WTC11 (cell line): ENCODE measurements around the gene ESRRA. TPM values are rescaled to one million over a fixed set of nuclear protein-coding genes. Genes with fewer than 3 reads are reported as not detected.
A peak's percentile ranks its signal among the peaks of the same experiment; 100 is the strongest.

Source experiments
- ATAC-seq: fragments of 200-7000 bp; cut with Tn5 transposase; 2 replicates; pipeline ENCODE4 v1.10.0; 2021; ENCODE audit warnings: mild to moderate bottlenecking, moderate library complexity
- CTCF ChIA-PET: fragments of 300-600 bp; sonication (Branson Sonifier 250); formaldehyde crosslinking; loops from one replicate; lab custom pipeline; 2021; ENCODE audit warnings: antibody characterized with exemption; lab: Charles Lee
- POLR2A ChIA-PET: fragments of 350-600 bp; sonication (Branson Sonifier 250); formaldehyde crosslinking; loops from one replicate; lab custom pipeline; 2021; ENCODE audit warnings: antibody characterized with exemption; lab: Charles Lee
- DNase-seq: peaks from one replicate; pipeline ENCODE4 v3.0.0; 2021; ENCODE audit warnings: low spot score
- H3K27ac Mint-ChIP-seq: 2 replicates; pipeline ENCODE4 v1.8.0; 2021; ENCODE audit warnings: mixed read lengths
- H3K27me3 Mint-ChIP-seq: 2 replicates; pipeline ENCODE4 v1.8.0; 2021; ENCODE audit warnings: low read depth, mild to moderate bottlenecking, moderate library complexity, mixed read lengths
- H3K36me3 Mint-ChIP-seq: 2 replicates; pipeline ENCODE4 v1.8.0; 2021; ENCODE audit warnings: mixed read lengths
- H3K4me1 Mint-ChIP-seq: 2 replicates; pipeline ENCODE4 v1.8.0; 2022; ENCODE audit warnings: mixed read lengths
- H3K4me3 Mint-ChIP-seq: 2 replicates; pipeline ENCODE4 v1.8.0; 2021; ENCODE audit warnings: mild to moderate bottlenecking, moderate library complexity, mixed read lengths
- H3K9me3 Mint-ChIP-seq: 2 replicates; pipeline ENCODE4 v1.8.0; 2021; ENCODE audit warnings: mixed read lengths
- NR2C2 ChIP-seq: sonication (generic); formaldehyde crosslinking; IDR thresholded peaks from 2 replicates; pipeline ENCODE4 v1.8.0; 2022; ENCODE audit warnings: mild to moderate bottlenecking, missing genetic modification reagents
- SP1 ChIP-seq: sonication (generic); formaldehyde crosslinking; conservative IDR thresholded peaks from 2 replicates; pipeline ENCODE4 v1.8.1; 2022; ENCODE audit warnings: missing genetic modification reagents
- ZNF232 ChIP-seq: sonication (generic); formaldehyde crosslinking; IDR thresholded peaks from 2 replicates; pipeline ENCODE4 v1.8.0; 2022; ENCODE audit warnings: mild to moderate bottlenecking, missing genetic modification reagents
- total RNA-seq: library from RNA; stranded (reverse); gene quantifications from 3 replicates; pipeline ENCODE4 v1.2.3, GENCODE V29; 2021
- TF ChIP-seq, protein P1 (sequence below): sonication (generic); formaldehyde crosslinking; IDR thresholded peaks from 2 replicates; pipeline ENCODE4 v1.8.1; 2023; ENCODE audit warnings: mild to moderate bottlenecking, missing genetic modification reagents
- TF ChIP-seq, protein P2 (sequence below): sonication (generic); formaldehyde crosslinking; IDR thresholded peaks from 2 replicates; pipeline ENCODE4 v1.8.1; 2023; ENCODE audit warnings: mild to moderate bottlenecking, moderate library complexity, missing genetic modification reagents
- TF ChIP-seq, protein P3 (sequence below): fragments of 250-450 bp; sonication (Bioruptor Pico); IDR thresholded peaks from 2 replicates; pipeline ENCODE4 v1.9.0; 2021; ENCODE audit warnings: mild to moderate bottlenecking
- TF ChIP-seq, protein P4 (sequence below): sonication (generic); formaldehyde crosslinking; IDR thresholded peaks from 2 replicates; pipeline ENCODE4 v1.8.0; 2023; ENCODE audit warnings: missing genetic modification reagents, mild to moderate bottlenecking, borderline replicate concordance

Gene ESRRA
- total RNA-seq, 1 experiment from 2014 or later, result 81.9 TPM

DNA sequence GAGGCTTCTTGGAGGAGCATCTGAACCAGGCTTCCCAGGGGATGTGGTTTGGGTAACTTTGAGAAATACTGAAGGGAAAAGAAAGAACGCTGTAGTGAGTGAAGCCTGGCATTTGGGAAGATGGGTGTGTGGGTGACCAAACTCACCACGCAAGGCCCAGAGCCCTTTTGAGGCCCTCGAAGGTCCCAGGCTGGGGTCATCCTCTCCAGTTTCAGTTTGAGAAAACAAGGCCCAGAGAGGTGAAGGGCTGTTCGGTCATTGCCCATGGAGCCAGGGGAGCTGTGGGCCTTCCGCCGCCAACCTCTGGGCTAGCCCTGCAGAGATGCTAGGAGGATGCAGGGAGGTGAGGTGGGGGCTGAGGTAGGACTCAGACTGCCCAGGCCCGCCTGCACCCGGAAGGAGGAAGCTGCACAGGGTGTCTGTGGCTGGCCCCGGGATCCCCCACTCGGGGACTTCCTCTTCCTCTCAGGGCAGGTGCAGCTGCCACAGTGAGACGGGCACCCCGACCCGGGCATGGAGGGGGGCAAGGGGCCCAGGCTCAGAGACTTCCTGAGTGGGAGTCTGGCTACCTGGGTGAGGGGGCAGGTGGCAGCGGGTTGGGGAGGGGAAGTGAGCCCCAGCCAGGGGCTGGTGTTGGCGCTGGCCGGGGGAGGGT is 34.6 kb downstream of the ESRRA start, which contains the start of gene CCDC88B:
Gene CCDC88B, plus strand, starts transcription at position 451 of the 655 bp plus-strand sequence. Its CDS starts 63 bp downstream, at position 514.
- Mint-ChIP-seq H3K27me3 (peaks cover 30% of the 10 kb centered on the region), H3K9me3 (no peaks in the 10 kb centered on the region), H3K4me3 (peak within 1 kb of the TSS; percentile 69), H3K36me3 (no peaks in the 10 kb centered on the region), H3K27ac (no peak within 1 kb of the TSS; the same call in 1 of the 2 replicates)
- ATAC-seq (no peak), DNase-seq (no peak)
- ChIA-PET POLR2A (no interaction called here), CTCF (interaction anchor here (0.9 to 13.9 kb wide), 15 partner anchors 8 to 316 kb away, joined by 3 to 437 read pairs (median 14); partner anchors contain the start of genes CATSPERZ, PLCB3, PRDX5 and TRMT112)
- TF ChIP-seq ZNF232 (CRISPR knock-in tag) (no peak), NR2C2 (CRISPR knock-in tag) (no peak)
- TF ChIP-seq, protein P1, sequence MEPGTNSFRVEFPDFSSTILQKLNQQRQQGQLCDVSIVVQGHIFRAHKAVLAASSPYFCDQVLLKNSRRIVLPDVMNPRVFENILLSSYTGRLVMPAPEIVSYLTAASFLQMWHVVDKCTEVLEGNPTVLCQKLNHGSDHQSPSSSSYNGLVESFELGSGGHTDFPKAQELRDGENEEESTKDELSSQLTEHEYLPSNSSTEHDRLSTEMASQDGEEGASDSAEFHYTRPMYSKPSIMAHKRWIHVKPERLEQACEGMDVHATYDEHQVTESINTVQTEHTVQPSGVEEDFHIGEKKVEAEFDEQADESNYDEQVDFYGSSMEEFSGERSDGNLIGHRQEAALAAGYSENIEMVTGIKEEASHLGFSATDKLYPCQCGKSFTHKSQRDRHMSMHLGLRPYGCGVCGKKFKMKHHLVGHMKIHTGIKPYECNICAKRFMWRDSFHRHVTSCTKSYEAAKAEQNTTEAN (CRISPR knock-in tag), result no peak
- TF ChIP-seq, protein P2, sequence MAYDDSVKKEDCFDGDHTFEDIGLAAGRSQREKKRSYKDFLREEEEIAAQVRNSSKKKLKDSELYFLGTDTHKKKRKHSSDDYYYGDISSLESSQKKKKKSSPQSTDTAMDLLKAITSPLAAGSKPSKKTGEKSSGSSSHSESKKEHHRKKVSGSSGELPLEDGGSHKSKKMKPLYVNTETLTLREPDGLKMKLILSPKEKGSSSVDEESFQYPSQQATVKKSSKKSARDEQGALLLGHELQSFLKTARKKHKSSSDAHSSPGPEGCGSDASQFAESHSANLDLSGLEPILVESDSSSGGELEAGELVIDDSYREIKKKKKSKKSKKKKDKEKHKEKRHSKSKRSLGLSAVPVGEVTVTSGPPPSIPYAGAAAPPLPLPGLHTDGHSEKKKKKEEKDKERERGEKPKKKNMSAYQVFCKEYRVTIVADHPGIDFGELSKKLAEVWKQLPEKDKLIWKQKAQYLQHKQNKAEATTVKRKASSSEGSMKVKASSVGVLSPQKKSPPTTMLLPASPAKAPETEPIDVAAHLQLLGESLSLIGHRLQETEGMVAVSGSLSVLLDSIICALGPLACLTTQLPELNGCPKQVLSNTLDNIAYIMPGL (CRISPR knock-in tag), result no peak
- TF ChIP-seq, all 79 proteins: peak for 0
- peaks cover 20% of the 10 kb centered on the region for H3K4me1 Mint-ChIP-seq

DNA sequence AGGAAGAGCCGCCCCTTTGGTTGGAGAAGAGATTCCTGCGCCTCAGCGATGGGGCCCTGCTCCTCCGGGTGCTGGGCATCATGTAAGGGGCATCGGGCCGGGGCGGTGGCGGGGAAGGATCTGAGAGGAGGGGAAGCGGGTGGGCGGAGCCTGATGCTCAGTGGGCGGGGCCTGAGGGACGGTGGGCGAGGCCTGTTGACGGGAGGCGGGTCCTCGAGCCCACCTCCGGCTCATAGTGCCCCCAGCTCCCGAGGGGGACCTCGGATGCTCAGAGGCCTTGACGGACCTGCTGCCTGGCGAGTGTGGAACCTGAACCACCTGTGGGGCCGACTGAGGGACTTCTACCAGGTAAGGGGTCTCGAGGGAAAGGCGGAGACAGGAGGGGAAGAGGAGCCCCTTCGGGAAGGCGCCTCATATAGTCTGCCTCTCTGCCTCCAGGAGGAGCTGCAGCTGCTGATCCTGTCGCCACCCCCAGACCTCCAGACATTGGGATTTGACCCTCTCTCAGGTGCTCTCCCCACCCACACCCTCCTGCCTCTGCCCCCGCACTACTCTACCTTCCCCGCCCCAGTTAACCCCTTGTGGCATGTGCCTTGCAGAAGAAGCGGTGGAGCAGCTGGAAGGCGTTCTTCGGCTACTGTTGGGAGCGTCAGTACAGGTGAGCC is 35.5 kb downstream of the ESRRA start:
- peak; percentile 94 for DNase-seq
- POLR2A ChIA-PET, result interaction anchor here (0.9 to 2.2 kb wide), 7 partner anchors 12 to 438 kb away, joined by 3 to 11 read pairs (median 5); partner anchors contain the start of genes PRDX5, SF1 and TRMT112
- H3K36me3 Mint-ChIP-seq, result no peaks in the 10 kb centered on the region
- CTCF ChIA-PET, result interaction anchor here (0.7 to 13.9 kb wide), 35 partner anchors 9 to 462 kb away, joined by 3 to 437 read pairs (median 7); partner anchors contain the start of genes CATSPERZ, MAP4K2, PLCB3 and PRDX5
- H3K9me3 Mint-ChIP-seq, result no peaks in the 10 kb centered on the region
- no peak overlapping the region; the same call in none of the 2 replicates for H3K27ac Mint-ChIP-seq
- peak overlapping the region; percentile 69 for H3K4me3 Mint-ChIP-seq
- ATAC-seq, result peak; percentile 68
- TF ChIP-seq ZNF232 (CRISPR knock-in tag) (0 out of 2 replicates have a peak, but pooled peaks have one; percentile 43), SP1 (CRISPR knock-in tag) (0 out of 2 replicates have a peak, but pooled peaks have one; percentile 30)
- TF ChIP-seq, protein P3, sequence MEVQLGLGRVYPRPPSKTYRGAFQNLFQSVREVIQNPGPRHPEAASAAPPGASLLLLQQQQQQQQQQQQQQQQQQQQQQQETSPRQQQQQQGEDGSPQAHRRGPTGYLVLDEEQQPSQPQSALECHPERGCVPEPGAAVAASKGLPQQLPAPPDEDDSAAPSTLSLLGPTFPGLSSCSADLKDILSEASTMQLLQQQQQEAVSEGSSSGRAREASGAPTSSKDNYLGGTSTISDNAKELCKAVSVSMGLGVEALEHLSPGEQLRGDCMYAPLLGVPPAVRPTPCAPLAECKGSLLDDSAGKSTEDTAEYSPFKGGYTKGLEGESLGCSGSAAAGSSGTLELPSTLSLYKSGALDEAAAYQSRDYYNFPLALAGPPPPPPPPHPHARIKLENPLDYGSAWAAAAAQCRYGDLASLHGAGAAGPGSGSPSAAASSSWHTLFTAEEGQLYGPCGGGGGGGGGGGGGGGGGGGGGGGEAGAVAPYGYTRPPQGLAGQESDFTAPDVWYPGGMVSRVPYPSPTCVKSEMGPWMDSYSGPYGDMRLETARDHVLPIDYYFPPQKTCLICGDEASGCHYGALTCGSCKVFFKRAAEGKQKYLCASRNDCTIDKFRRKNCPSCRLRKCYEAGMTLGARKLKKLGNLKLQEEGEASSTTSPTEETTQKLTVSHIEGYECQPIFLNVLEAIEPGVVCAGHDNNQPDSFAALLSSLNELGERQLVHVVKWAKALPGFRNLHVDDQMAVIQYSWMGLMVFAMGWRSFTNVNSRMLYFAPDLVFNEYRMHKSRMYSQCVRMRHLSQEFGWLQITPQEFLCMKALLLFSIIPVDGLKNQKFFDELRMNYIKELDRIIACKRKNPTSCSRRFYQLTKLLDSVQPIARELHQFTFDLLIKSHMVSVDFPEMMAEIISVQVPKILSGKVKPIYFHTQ (CRISPR knock-in tag), result no peak
- TF ChIP-seq, protein P4, sequence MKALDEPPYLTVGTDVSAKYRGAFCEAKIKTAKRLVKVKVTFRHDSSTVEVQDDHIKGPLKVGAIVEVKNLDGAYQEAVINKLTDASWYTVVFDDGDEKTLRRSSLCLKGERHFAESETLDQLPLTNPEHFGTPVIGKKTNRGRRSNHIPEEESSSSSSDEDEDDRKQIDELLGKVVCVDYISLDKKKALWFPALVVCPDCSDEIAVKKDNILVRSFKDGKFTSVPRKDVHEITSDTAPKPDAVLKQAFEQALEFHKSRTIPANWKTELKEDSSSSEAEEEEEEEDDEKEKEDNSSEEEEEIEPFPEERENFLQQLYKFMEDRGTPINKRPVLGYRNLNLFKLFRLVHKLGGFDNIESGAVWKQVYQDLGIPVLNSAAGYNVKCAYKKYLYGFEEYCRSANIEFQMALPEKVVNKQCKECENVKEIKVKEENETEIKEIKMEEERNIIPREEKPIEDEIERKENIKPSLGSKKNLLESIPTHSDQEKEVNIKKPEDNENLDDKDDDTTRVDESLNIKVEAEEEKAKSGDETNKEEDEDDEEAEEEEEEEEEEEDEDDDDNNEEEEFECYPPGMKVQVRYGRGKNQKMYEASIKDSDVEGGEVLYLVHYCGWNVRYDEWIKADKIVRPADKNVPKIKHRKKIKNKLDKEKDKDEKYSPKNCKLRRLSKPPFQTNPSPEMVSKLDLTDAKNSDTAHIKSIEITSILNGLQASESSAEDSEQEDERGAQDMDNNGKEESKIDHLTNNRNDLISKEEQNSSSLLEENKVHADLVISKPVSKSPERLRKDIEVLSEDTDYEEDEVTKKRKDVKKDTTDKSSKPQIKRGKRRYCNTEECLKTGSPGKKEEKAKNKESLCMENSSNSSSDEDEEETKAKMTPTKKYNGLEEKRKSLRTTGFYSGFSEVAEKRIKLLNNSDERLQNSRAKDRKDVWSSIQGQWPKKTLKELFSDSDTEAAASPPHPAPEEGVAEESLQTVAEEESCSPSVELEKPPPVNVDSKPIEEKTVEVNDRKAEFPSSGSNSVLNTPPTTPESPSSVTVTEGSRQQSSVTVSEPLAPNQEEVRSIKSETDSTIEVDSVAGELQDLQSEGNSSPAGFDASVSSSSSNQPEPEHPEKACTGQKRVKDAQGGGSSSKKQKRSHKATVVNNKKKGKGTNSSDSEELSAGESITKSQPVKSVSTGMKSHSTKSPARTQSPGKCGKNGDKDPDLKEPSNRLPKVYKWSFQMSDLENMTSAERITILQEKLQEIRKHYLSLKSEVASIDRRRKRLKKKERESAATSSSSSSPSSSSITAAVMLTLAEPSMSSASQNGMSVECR (CRISPR knock-in tag), result no peak
- peaks cover 30% of the 10 kb centered on the region for H3K27me3 Mint-ChIP-seq
- peaks cover 20% of the 10 kb centered on the region for H3K4me1 Mint-ChIP-seq
